Raji (cell line): ENCODE results near the gene CNTLN.

Experiments used
- POLR2A ChIP-seq: IDR thresholded peaks from 2 replicates; pipeline ENCODE4 v1.6.1; 2011; ENCODE audit warnings: low read depth, low read length, control low read depth; ENCODE audit not compliant: insufficient read depth

The CNTLN gene

DNA sequence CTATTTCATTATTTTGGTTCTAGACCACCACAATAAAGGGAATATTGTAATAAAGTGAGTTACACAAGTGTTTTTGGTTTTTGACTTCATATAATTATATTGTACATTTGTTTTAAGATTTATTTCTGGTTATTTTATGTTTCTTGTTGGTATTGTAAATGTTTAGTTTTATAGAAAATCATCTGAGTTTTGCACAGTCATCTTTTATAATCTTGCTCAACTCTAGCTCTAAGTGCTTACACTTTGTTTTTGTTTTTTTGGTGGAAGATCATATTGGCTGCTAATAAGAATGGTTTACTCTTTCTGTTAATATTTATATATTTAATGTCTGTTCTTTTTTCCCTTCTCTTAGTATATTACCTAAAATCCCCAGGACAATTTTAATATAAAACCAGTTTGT is 135.0 kb downstream of the CNTLN start:
- TF ChIP-seq POLR2A: no peak

DNA sequence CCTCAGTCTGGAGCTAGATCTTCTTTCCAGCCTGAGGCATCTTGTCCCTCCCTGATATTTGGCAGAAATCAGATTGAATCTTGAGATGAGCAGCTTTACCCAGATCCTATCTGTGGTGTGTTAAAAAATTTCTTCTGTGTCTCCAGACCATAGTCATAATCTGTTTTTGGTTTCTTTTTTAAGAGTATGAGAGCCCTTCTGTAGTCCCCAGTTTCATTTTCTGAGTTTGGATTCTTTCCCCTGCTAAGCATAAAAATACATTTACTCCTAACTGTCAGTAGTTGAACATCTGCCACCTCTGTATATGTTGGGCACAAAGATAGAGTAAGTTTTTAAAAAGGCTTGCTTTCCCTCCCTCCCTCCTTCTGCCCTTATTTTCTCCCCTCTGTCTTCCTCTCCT is 137.7 kb downstream of the CNTLN start:
- TF ChIP-seq POLR2A: no peak

DNA sequence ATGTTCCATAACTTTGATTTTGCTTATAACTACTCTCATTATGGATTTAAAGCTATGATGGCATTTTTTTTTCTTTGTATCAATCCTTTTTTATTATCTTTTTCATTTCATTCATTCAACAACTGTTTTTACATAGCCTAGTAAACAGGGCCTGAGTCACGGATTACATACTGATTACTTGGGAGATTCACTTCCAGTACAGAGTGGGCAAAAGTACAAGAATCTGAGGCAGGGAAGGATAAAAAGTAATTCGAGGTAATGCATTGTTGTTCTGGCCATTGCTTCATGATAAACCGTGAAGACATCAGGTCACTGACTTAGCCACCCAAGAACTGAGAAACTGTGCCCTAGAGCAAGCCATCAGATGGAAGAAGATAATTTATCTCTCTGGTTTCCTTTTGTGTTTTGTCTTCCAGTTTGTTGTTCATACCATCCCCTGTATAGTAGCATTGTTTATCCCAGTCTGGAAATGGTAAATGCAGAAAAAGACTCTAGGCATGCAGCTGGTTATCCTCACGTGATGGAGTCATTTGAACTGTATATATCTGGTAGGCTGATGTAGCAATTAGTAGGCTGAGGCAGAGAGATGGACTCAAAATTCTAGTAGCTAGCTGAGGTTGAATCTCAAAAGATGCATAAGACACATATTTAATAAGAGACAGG is 145.6 kb downstream of the CNTLN start:
- TF ChIP-seq POLR2A: no peak

DNA sequence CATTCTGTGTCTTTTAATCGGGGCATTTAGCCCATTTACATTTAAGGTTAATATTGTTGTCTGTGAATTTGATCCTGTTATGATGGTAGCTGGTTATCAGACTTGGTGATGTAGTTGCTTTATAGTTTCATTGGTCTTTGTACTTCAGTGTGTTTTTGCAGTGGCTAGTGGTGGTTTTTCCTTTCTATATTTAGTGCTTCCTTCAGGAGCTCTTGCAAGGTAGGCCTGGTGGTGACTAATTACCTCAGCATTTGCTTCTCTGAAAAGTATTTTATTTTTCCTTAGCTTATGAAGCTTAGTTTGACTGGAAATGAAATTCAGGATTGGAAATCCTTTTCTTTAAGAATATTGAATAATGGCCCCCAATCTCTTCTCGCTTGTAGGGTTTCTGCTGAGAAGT is 156.9 kb downstream of the CNTLN start:
- TF ChIP-seq POLR2A: no peak

DNA sequence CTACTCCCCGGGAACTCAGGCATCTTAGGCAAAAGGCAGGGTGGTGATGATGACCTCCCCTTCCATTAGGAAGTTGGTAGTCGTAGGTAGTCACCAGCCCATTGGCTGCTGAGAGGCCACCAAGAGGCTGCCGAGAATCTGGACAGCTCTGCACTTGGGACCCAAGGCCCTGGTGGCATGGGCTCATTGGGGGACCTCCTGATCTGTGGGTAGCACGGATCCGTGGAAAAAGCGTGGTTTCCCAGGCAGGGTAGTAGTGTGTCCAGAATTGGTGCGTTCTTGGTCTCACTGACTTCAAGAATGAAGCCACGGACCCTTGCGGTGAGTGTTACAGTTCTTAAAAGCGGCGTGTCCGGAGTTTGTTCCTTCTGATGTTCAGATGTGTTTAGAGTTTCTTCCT is 158.8 kb downstream of the CNTLN start:
- no peak for TF ChIP-seq POLR2A

DNA sequence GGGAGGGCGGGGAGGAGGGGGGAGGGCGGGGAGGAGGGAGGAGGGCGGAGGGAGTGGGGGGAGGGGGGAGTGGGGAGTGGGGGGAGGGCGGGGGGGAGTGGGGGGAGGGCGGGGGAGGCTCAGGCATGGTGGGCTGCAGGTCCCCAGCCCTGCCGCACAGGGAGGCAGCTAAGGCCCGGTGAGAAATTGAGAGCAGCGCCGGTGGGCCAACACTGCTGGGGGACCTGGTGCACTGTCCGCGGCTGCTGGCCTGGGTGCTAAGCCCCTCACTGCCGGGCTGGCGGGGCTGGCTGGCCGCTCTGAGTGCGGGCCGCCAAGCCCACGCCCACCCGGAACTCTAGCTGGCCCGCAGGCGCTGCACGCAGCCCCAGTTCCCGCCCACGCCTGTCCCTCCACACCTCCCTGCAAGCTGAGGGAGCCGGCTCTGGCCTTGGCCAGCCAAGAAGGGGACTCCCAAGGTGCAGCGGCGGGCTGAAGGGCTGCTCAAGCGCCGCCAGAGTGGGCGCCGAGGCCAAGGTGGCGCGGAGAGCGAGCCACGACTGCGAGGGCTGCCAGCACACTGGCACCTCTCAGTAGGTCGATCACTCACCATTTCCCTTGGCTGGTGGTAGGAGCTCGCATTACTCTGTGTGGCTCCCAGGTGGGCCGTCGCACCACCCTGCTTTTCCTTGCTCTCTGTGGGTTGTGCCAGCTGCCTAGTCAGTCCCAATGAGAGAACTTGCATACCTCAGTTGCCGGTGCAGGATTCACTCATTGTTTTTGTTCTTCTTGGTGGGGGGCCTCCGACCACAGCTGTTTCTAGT is 160.2 kb downstream of the CNTLN start:
- TF ChIP-seq POLR2A: no peak

DNA sequence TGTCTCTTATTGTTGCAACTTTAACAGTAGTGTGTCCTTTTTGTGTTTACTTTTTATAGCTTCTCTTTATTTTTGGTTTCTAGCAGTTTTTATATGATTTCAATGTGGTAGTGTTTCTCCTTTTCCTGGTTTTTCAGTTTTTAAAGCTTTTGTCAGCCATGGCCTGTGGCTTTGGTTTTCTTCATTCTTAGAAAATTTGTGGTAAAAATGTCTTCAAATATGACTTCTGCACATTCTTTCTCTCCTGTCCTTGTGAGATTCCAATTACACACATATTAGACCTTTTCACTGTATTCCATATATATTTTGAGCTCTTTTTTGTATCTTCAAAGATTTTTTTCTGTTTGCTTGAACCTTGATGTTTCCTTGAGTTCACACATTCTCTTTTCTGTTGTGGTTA is 180.5 kb downstream of the CNTLN start:
- TF ChIP-seq POLR2A: no peak

DNA sequence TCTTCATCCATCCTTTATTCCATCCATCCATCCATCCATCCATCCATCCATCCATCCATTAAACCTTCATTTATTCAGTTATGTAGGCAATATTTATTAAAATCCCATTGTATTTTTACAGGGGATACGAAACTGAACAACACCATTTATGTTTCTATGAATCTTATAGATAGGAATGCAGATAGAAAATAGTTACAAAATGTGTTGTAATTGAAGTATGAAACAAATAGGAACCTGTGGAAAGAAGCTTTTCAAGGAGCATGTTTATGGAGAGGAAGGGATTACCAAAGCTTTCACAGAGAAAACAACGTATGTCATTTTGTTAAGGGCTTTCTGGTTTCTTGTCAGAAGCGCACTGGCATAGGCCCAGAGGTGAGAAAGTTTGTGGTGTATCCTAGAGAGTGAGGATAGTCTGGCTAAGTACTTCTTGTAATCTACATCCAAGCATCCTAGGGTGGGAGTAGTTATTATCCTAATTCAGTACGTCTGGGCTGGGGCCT is 184.0 kb downstream of the CNTLN start:
- TF ChIP-seq POLR2A: no peak

DNA sequence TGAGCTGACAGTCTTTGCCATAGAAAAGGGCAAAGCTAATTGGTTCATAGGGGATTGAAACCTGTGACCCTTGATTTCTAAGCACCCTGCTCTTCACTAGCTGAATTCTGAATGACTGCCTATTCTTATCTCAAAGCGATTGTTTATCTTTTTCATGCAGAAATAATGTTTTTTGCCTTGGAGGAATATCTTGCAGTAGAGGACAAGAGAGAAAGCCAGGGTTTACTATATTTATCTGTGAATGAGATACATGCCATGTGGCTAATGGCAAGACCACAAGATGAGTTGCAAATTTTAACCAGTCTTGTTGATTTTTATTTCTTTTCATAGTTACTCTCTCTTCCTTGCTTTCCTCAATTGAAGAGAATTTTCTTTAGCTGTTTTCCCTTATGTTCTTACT is 185.0 kb downstream of the CNTLN start:
- TF ChIP-seq POLR2A: no peak

DNA sequence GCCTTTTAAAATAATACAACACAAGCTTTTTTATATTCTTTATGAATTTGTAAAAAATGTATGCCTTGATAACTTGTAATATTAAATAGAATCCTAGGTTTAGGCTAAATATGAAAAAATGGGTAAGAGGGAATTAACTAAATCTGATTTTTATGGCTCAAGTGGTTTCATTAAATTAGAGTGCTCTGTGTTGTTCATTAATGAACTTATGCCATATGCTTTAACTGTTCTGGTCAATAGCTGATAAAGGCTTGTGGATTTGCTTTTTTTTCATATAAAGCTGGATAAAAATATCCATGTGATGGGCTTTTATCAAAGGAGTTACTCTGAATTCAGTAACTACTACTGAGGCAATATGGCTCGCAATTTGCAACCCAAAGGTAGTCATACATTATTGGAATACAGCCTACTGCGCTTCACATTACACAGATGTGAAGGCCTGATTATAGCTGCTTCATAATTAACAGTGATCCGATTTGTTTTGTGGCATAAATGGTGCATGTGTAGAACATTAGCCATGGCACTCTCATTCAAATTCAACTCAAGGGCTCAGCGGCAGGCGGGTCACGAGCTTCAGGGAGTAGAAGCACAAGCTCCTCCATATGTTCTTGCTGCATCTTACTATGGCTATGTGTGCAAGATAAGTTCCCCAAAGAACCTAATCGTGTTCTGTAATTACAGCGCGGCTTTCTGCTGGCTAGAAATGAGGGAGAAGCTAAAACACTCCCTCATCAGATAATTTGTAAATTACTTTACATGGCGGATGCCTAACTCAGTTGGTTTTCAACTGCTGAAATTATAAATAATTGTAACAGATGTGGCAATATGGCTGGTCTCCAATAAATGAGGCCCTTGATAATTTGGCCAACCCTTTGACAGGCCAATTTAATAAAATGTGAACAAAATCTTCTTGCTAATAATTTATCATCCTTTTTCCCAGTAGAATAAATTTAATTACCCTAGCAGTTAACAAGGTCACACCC is 188.3 kb downstream of the CNTLN start:
- no peak for TF ChIP-seq POLR2A

DNA sequence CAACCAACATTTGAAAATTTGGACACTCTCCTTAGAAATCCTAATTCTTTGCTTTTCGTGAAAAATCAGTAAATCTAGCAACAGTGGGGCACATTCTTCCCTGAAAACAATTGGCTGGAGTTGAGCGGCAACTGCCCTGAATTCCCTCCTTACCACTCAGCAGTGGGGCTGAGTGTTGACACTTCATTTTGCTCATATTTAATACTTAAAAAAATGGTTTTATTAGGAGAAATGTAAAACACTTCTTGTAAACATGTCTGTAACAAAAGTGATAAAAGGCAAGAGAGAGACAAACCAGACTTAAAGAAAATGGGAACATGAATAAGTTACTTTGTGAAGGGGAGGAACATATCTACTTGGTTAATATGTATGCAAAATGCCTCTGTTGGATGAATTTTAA is 193.5 kb downstream of the CNTLN start:
- TF ChIP-seq POLR2A: no peak

DNA sequence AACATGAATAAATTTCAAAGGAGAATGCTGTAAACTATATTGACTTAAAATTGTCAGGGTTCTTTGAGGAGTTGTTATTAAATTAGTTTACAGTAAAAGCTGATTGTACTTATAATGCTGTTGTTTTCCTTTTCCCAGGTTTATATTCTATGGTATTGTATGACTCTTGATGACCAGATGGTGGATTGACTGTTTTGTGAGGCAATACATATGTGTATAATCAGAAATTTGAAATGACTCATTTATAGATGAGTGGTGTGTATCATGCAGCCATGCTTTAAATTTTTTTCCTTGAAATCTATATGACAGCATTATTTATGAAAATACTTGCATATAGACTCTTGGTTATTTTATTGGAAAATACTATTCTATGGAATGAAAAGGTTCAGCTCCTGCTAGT is 195.3 kb downstream of the CNTLN start:
- TF ChIP-seq POLR2A: no peak

DNA sequence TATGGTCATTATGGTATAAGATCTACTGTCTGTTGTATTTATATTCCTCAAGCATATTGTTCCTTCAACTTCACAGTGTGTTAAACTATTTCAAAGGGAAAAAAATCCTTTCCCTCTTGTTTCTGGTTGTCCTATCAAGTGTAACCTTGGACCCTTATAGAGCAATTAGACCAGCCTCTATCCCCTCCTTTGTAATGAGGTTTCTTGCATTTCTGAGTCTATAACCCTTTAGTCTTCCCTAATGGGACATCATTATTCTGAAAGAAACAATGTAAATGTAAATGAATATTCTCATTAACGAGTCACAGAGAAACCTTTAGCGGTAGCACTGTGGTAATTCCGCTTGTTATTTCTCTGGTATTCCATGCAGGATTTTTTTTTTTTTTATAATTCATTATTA is 197.3 kb downstream of the CNTLN start:
- TF ChIP-seq POLR2A: no peak

DNA sequence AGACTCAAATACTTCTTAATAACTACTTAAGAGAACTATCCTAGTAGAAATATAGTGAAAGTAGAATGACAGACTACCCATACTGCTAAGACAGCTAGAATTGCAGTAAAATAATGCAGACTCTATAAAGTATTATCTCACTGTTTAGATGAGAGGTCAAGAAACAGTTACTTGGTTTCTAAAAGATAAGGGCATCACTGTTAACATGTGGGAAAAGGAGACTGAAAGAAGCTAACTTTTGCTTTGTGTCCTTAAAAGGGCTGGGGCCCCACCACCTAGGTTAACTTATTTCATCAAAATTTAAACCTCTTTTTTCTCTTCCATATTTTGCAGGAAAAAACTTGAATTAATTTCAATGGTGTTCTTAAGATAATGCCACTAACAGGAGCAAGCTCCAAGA is 204.3 kb downstream of the CNTLN start:
- TF ChIP-seq POLR2A: no peak

DNA sequence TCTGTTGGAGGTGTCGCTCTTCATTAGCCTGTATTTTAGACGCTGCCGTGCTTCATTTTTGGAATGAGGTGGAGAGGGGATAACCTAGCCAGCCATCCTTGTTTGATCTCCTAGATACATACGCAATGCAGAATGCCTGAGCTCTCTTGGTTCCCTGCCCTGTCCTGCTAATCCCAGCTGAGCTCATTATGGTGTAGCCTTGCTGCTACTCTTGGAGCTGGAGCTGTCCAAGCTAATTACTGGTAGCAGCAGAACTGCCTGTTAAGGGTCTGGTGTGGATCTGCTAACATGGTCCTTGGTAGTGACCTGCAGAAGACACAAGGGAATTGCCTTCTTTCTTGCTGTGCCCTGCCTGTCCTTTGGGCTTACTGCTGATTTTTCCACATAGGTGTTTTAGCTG is 207.9 kb downstream of the CNTLN start:
- no peak for TF ChIP-seq POLR2A
